ENCODE results near the gene MVB12B.

The MVB12B gene

DNA sequence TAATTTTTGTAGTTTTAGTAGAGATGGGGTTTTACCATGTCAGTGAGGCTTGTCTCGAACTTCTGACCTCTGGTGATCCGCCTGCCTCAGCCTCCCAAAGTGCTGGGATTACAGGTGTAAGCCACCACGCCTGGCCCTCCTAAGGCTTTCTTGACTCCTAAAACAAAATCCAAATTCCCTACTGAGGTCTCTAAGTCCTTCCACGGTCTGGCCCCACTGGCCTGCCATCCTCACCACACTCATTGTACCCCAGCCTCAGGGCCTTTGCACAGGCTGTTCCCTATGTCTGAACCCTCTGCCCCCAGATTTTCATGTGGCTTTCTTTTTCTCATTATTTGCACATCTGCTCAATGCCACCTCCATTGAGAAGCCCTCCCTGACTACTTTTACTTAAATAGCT, 34.7 kb upstream of the MVB12B start:
- TF ChIP-seq FOXM1 (IDR thresholded peaks at IDR 0.05; ENCODE audit: borderline replicate concordance, low read depth) (no peak), ZBTB7A (IDR thresholded peaks at IDR 0.05; ENCODE audit: low read depth) (no peak), NFIC (IDR thresholded peaks at IDR 0.05) (no peak), CREB1 (IDR thresholded peaks at IDR 0.05; ENCODE audit: low read depth) (no peak), TAF1 (IDR thresholded peaks at IDR 0.05; ENCODE audit: low read depth) (no peak), CEBPB (IDR thresholded peaks at IDR 0.05) (no peak)
- TF ChIP-seq, protein P1, sequence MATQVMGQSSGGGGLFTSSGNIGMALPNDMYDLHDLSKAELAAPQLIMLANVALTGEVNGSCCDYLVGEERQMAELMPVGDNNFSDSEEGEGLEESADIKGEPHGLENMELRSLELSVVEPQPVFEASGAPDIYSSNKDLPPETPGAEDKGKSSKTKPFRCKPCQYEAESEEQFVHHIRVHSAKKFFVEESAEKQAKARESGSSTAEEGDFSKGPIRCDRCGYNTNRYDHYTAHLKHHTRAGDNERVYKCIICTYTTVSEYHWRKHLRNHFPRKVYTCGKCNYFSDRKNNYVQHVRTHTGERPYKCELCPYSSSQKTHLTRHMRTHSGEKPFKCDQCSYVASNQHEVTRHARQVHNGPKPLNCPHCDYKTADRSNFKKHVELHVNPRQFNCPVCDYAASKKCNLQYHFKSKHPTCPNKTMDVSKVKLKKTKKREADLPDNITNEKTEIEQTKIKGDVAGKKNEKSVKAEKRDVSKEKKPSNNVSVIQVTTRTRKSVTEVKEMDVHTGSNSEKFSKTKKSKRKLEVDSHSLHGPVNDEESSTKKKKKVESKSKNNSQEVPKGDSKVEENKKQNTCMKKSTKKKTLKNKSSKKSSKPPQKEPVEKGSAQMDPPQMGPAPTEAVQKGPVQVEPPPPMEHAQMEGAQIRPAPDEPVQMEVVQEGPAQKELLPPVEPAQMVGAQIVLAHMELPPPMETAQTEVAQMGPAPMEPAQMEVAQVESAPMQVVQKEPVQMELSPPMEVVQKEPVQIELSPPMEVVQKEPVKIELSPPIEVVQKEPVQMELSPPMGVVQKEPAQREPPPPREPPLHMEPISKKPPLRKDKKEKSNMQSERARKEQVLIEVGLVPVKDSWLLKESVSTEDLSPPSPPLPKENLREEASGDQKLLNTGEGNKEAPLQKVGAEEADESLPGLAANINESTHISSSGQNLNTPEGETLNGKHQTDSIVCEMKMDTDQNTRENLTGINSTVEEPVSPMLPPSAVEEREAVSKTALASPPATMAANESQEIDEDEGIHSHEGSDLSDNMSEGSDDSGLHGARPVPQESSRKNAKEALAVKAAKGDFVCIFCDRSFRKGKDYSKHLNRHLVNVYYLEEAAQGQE (IDR thresholded peaks at IDR 0.05; ENCODE audit: low read depth) = no peak

DNA sequence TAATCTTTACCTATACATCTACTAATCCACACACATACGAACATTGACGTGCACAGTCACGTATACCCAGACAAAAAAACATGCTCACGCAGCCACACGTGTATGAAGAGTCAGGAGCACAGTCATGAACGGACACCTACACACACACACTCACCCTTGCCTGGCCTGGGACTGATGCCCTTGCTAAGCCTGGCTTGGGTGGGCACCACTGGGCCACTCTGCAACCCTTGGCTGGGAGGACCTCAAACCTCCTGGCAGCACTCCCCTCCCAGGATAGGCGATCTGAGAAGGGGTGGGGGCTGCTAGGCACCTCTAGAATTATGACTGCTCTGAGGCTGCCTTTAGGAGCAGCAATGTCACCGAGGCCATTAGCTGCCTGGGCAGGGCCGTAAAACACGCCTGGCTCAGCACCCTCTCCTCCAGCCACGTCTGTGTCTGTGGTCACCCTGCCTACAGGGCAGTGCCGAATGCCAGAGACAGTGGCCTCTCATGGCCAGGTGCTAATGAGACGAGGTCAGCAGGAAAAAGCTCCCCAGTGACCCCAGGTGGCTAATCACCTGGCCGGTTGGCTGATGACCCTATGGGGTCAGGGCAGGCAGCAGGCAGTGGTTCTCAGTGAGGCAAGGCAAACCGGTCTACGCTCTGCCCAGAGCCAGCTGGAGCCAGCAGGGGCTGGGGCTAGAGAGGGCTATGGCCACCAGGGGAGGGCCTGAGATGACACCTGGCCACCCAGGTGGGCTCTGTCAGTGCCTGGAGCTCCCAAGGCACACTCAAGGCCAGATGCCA, 33.7 kb upstream of the MVB12B start:
- TF ChIP-seq TEAD4 (IDR thresholded peaks at IDR 0.05) (no peak), TAF1 (IDR thresholded peaks at IDR 0.05; ENCODE audit: low read depth) (no peak), RAD21 (IDR thresholded peaks at IDR 0.05; ENCODE audit: low read depth) (no peak), YY1 (IDR thresholded peaks at IDR 0.05; ENCODE audit: low read depth) (no peak), CEBPB (IDR thresholded peaks at IDR 0.05) (no peak), FOXM1 (IDR thresholded peaks at IDR 0.05; ENCODE audit: borderline replicate concordance, low read depth) (no peak), TCF12 (IDR thresholded peaks at IDR 0.05; ENCODE audit: low read depth) (no peak), NFIC (IDR thresholded peaks at IDR 0.05) (no peak), CREB1 (IDR thresholded peaks at IDR 0.05; ENCODE audit: low read depth) (no peak), EP300 (IDR thresholded peaks at IDR 0.05; ENCODE audit: borderline replicate concordance) (no peak)
- TF ChIP-seq, protein P1 (IDR thresholded peaks at IDR 0.05; ENCODE audit: low read depth) = no peak
- TF ChIP-seq, protein P2, sequence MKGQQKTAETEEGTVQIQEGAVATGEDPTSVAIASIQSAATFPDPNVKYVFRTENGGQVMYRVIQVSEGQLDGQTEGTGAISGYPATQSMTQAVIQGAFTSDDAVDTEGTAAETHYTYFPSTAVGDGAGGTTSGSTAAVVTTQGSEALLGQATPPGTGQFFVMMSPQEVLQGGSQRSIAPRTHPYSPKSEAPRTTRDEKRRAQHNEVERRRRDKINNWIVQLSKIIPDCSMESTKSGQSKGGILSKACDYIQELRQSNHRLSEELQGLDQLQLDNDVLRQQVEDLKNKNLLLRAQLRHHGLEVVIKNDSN (IDR thresholded peaks at IDR 0.05) = no peak
- TF ChIP-seq, protein P3, sequence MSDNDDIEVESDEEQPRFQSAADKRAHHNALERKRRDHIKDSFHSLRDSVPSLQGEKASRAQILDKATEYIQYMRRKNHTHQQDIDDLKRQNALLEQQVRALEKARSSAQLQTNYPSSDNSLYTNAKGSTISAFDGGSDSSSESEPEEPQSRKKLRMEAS (IDR thresholded peaks at IDR 0.05) = no peak

DNA sequence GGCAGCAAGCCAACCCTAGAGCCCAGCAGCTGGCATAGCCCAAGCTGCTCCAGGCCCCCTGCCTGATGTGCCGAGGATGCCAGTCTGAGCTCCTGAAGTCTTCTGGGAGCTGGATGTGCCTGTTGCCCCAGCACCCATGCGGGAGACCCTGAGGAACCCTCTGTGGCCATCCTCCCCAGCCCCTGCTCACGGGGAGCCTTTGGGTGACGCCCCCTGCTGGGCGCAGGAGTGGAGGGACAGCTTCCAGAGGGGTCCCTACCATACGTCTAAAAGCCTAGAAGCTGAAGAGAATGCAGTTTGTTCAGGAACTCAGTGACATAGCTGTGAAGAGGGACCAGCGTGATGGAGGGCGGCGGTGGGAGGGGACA, 33.1 kb upstream of the MVB12B start:
- TF ChIP-seq YY1 (IDR thresholded peaks at IDR 0.05; ENCODE audit: low read depth) (no peak), ZBTB7A (IDR thresholded peaks at IDR 0.05; ENCODE audit: low read depth) (no peak), TCF12 (IDR thresholded peaks at IDR 0.05; ENCODE audit: low read depth) (no peak), CREB1 (IDR thresholded peaks at IDR 0.05; ENCODE audit: low read depth) (no peak)
- TF ChIP-seq, protein P3 (IDR thresholded peaks at IDR 0.05) = no peak

DNA sequence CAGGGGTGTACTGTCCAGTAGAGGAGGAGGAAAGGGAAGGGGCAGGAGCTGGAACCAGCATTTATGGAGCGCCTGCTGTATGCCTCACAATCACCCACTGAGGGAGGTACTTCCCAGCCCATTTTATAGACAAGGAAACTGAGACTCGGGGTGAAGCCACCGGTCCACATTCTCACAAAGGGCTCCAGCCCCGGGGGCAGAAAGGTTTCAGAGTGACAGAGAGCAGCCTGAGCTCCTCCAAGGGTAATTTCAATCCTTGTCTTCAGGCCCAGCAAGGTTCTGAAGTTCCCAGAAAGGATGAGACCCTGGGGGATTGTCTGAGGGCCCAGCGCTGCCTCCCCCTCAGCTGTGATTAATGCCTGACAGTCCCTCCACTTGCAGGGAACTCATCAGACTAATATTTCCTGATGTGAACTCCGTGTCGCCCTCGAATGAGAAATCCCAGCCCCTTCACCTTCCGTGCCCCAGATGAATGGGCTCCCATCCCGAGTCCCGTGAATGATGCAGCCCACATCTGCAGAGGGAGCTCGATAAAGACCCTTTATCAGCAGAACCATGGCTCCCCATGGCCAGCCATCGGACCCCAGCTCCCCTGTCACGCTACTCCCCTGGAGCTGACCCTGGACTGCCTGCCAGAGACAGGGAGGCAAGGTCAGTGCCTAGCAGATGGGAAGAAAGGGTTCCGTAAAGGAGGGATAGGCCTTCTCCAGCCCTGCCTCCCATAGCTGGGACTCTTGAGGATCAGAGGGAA, 32.1 kb upstream of the MVB12B start:
- TF ChIP-seq, protein P2 (IDR thresholded peaks at IDR 0.05) = no peak
- TF ChIP-seq, protein P1 (IDR thresholded peaks at IDR 0.05; ENCODE audit: low read depth) = no peak
- TF ChIP-seq EP300 (IDR thresholded peaks at IDR 0.05; ENCODE audit: borderline replicate concordance) = no peak
- TF ChIP-seq NFIC (IDR thresholded peaks at IDR 0.05) = no peak
- no peak for TF ChIP-seq TCF12 (IDR thresholded peaks at IDR 0.05; ENCODE audit: low read depth)
- TF ChIP-seq, protein P3 (IDR thresholded peaks at IDR 0.05) = no peak
- TF ChIP-seq CREB1 (IDR thresholded peaks at IDR 0.05; ENCODE audit: low read depth) = no peak
- no peak for TF ChIP-seq RAD21 (IDR thresholded peaks at IDR 0.05; ENCODE audit: low read depth)
- no peak for TF ChIP-seq EGR1 (IDR thresholded peaks at IDR 0.05)
- TF ChIP-seq CEBPB (IDR thresholded peaks at IDR 0.05) = no peak
- TF ChIP-seq TAF1 (IDR thresholded peaks at IDR 0.05; ENCODE audit: low read depth) = no peak

Measured in Ishikawa (cell line).